Head of caudate nucleus (tissue), 42 donors: ENCODE results near the gene METTL3.
A peak's percentile ranks its signal among the peaks of the same experiment; 100 is the strongest.

Experiments
- DNase-seq, 42 donors: peaks; one replicate each; pipeline versions ENCODE4 v3.0.0 to v3.0.0-alpha.2; 2020 to 2021; ENCODE audit warnings: mixed read lengths in 7 of 42
- intact Hi-C: fragments of 100-400 bp; cut with DNase I; formaldehyde crosslinking; loops from one replicate; pipeline ENCODE4 v1.15.0; 2022

METTL3 gene

GRCh38 chr14:21498540-21499526 is 12.3 kb downstream of the METTL3 start:
- peak in 10 of 42 donors; percentile 25 to 49 (median 30) for DNase-seq
- intact Hi-C loops, result no loop called here

DNA sequence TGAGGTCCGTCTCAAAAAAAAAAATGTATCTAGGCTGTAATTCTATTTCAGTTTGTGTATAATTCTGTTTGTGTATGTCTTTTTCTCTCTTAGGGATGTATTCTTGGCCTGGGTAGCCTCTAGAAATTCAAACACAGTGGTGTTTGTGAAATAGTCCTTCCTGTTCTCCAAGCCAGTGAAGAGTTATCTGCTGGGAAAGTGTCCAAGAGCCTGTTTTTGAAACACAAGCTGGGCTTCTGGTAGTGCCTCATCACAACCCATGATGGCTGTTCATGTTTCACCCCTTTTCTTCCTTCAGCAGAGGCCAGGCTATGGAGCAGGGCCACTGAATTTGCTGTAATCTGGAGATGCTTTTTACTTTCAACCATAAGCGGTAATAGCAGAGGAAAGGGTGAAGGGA is 14.7 kb downstream of the METTL3 start:
- no peak for DNase-seq
- intact Hi-C loops, result no loop called here

DNA sequence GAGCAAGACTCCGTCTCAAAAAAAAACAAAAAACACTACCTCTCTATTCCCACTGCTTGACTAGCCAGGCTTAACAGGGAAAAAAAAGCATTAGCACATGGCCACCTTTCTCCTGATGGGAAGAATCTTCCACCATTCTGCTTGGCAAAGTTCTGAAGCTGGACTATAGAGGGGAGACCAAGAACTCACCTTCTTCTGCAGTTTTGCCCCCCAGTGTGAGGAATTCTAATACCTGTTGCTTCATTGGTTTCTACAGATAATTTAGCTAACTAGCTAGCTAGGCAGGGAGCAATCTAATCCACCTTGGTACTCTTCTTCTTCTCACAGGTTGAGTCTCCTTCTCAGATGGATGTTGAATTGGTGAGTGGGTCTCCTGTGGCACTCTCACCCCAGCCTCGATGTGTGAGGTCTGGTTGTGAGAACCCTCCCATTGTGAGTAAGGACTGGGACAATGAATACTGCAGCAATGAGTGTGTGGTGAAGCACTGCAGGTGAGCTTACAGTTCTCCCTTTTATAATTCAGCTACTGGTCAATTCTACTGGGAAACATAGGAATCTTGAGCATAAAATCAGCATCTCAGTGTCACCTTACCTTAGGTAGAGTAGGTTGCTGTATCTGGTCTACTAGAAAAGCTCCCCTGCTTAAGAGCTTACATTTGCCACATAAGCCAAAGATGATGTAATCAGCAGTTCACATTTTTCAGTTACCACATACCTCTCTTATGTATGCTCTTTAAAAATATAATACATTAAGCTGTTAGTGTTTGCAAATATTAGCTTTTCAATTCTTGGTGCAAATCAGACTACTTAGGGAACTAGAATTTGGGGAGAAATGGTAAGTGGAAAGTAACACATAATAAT is 16.0 kb downstream of the METTL3 start:
- no peak for DNase-seq
- intact Hi-C loops, result no loop called here

DNA sequence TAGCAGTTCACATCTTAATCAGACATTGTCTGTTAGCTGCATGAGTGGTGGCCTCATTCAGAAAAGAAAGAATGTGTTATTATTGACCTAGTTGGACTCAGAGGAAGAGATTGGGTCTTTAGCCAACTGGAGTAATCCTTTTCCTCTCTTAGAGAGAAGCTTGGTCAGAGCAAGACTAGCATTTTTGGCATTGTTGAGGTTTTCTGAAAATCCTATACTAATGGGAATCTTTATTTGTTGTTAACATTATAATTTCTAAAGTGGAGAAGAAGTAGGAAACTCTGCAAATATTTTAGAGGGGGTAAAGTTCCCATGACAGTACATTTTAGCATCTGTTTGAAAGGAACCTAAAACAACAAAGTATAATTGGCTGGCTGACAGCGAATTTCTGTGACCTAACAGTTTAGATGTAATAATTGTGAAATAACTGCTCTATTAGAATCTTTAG is 24.5 kb downstream of the METTL3 start:
- intact Hi-C loops, result no loop called here
- DNase-seq, result no peak

DNA sequence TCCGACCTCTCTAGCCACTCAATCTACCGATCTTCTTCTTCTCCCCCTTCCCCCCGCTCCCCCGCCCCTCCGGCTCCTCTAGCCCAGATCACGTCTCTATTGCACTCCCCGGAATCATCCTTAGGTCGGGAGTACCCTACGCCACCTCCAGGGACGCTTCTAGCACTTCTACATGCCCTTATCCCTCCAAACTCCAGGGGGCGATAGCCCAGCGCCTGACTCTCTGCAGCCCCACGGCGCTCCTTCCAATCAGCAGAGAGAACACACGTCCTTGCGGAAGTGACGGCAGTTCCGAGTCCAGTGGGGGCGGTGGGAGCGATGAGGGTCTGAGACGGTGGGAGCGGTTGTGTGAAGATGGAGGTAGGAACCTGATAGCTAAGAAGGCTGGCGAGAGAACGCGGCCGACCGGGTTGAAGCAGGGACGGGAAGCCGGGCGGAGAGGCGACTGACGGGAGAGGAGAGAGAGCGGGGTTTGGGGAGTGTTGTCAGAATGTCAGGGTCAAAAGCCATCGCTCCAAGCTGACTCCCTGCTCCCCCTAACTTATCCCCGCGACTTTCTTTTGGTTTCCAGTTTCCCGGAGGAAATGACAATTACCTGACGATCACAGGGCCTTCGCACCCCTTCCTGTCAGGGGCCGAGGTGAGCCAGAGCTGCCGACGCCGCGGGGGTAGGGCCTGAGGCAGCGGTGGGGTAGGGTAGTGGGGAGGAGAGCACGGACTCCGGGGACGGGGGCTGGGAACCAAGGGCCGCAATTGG is 34.0 kb downstream of the METTL3 start, which contains the start of the genes RAB2B and TOX4:
RAB2B (minus strand) TSS at position 35 of the 757 bp plus-strand sequence. CDS start 87 bp downstream, outside the sequence.
TOX4 (plus strand) TSS at position 271 of the 757 bp plus-strand sequence; CDS start at position 355, 84 bp downstream.
- peak; percentile 93 to 100 (median 98) for DNase-seq
- intact Hi-C loops, result loop anchor here (1.0 to 2.0 kb wide), 2 partner anchors 21 to 34 kb away; partner anchors contain the start of genes CHD8 and METTL3

DNA sequence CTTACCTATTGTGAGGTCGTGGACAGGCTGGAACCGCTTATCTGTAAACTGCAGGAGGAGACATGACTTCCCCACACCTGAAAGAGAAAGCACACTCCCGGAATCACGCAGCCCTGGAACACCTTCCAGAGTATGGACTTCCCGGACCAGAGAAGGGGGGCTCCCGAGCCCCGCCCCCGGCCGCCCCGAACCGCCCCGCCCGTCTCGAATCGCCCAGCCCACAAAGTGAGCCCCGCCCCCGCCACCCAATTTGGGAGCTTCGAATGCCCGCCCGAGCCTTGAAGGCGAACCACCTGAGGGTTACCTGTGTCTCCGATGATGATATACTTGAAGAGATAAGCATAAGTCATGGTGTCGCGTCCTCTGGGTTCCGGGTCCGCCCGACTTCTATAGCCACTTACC is 34.6 kb downstream of the METTL3 start:
- intact Hi-C loops, result loop anchor here (2.0 kb wide), 1 partner anchor 34 kb away; the partner anchor contains the start of gene METTL3

DNA sequence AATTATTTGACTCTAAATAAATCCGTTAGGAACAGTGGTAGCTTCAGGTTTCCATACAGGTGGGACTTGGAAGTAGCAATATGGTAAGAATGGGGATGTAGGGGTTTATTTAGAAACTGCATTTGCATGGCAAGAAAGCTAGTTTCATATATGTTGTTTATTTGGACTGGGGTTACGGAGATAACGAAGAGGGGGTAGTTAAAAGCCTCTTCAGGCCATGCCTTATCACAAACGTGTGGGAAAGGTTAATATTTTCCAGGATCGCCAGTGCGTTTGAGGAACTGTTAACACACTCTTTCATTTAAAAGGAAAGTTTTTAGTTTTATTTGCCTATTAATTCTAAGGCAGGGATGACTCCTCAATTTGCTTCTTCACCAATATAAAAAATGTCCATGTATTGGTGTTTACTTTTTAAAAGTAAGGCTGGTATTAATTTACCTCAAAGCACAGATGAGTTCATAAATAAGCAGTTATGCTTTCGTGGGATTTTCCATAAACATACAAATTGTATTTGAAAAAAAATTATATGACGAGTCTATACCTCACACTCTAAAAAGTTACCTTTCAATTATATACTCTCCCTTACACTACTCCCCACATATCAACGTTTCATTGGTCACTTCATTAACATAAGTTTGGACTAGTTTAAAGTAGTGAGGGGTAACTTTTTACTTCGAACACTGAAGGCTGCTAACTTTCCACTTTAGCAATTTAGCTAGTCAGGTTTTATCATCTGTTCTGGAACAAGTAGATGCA is 35.2 kb downstream of the METTL3 start:
- no peak for DNase-seq

More for the DNA sequence above, 34.6 kb downstream of the METTL3 start:
- peak in 17 of 42 donors; percentile 72 to 92 (median 81) for DNase-seq

GRCh38 chr14:21467616-21468015 is 43.5 kb downstream of the METTL3 start:
- peak in 2 of 42 donors; percentile 27 to 51 for DNase-seq
- intact Hi-C loops, result no loop called here

More for the DNA sequence above, 35.2 kb downstream of the METTL3 start:
- intact Hi-C loops, result loop anchor here (2.0 kb wide), 1 partner anchor 35 kb away; the partner anchor contains the start of gene METTL3

GRCh38 chr14:21455912-21456667 is 55.0 kb downstream of the METTL3 start, which contains the start of gene CHD8:
TSS of gene CHD8 (minus strand) at chr14:21456123. CDS start at chr14:21431643, 24,480 bp downstream.
- intact Hi-C loops, result loop anchor here (1.0 to 2.0 kb wide), 2 partner anchors 19 to 21 kb away; partner anchors contain the start of gene TOX4
- DNase-seq, result peak; percentile 98 to 100 (median 100)

DNA sequence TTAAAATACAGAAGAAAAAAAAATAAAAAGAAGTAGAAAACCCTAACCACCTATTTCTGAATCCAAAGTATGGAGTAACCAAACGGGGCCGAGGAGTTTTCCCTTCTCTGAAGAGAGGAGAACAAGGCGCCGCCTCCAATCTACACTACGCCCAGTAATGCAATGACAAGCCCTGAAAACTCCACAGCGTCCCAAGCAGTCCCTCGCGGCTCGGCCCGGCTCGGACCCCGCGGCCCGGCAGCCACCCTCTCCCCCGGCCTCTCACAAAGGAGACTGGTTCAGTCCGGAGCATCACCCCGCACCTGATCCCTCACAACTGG is 55.6 kb downstream of the METTL3 start:
- intact Hi-C loops, result no loop called here
- no peak for DNase-seq

- intact Hi-C loops, result no loop called here
Observed at GRCh38 chr14:21454843-21455544, 56.1 kb downstream of the METTL3 start.

GRCh38 chr14:21449899-21450216 is 61.3 kb downstream of the METTL3 start:
- DNase-seq, result no peak
- intact Hi-C loops, result no loop called here

More at GRCh38 chr14:21454843-21455544, 56.1 kb downstream of the METTL3 start:
- peak in 1 of 42 donors; percentile 4 for DNase-seq
